ENCODE measurements around the gene ACACB.

Gene ACACB

GRCh38 chr12:109304485-109304884 lies 188.1 kb downstream of the ACACB start:
- no peak for DNase-seq (ENCODE audit: low spot score)

DNA sequence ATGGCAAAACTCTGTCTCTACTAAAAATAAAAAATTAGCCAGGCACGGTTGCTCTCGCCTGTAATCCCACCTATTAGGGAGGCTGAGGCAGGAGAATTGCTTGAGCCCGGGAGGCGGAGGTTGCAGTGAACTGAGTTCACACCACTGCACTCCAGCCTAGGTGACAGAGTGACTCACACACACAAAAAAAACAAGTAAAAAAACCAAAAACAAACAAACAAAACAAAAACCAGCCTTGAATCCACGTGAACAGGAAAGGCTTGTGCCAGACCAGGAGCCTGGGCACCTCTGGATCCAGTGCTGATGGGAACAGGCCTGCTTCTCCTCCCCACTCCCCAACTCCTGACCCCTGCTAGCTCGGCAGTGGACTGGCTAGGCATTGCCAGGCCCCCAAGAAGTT lies 189.2 kb downstream of the ACACB start:
- DNase-seq (ENCODE audit: low spot score) = no peak

DNA sequence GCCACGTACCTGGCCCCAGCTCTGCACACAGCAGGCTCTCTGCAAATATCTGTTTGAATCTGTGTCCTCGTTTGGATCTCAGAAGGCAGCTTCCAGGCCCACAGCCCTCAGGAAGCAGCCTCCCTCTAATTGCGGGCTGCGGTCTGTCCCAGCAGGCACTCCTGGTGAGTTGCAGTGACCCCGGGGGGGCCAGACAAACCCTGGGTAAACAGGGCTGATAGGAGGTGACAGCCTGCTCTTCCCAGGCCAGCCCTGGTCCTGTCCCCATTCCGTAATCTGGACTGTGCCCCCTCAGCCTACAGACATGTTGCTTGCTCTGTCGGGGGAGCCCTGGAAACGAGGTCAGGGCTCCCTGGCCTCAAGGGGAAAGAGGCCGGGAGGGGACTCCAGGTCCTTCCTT lies 190.7 kb downstream of the ACACB start:
- no peak for DNase-seq (ENCODE audit: low spot score)

DNA sequence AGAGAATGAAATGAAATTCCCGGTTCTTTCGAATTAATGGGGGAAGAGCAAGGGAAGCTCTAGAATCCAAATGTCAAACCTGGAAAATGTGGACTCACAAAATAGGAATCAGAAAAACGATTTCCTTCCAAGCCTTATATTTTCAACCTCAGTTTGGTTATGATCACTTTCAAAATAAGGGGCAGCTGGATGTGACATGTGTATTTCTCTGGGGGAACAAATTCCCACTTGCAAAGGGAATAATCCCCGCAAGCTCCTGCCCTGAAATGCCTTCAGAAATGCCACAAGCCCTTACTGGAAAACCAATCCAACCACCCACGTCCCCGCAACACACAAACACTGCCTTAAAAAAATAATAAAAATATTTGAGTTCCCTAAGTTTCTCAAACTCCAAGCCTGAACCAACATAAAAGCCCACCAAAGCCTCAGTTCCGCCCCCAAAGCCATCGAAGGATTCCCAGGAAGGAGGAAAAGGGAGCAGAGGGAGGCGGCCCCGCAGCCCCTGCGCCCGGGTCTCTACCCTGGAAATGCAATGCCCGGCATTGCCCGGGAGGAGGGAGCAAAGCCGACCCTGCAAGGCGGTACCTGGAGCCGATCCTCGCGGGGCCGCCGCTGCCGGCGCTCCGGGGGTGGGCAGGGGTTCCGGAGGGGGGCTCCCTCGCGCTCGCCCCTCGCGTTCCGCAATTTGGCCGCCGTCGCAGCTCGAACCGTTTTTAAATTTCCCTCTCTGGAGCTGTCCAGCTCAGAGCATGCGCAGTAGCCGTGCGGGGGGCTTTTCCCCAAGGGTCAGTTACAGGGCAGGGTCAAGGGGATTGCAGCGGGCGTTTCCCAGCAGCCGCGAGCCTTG lies 192.4 kb downstream of the ACACB start, which contains the start of gene FOXN4:
TSS of gene FOXN4 (minus strand) at position 751 of the 847 bp plus-strand sequence. CDS start 963 bp downstream, outside the sequence.
- DNase-seq (ENCODE audit: low spot score) = no peak

- DNase-seq (ENCODE audit: low spot score) = no peak
Observed at GRCh38 chr12:109309381-109310246, 193.2 kb downstream of the ACACB start.

- DNase-seq (ENCODE audit: low spot score) = no peak
Observed at GRCh38 chr12:109310247-109311125, 194.1 kb downstream of the ACACB start.
